Measurements from ENCODE around the gene ACAD9. TPM values are rescaled to one million over a fixed set of nuclear protein-coding genes. Genes with fewer than 3 reads are reported as not detected.

ACAD9 gene
- total and polyA plus RNA-seq, 7 experiments from 2014 or later: 17.1 to 74.0 (median 57.5) TPM

DNA sequence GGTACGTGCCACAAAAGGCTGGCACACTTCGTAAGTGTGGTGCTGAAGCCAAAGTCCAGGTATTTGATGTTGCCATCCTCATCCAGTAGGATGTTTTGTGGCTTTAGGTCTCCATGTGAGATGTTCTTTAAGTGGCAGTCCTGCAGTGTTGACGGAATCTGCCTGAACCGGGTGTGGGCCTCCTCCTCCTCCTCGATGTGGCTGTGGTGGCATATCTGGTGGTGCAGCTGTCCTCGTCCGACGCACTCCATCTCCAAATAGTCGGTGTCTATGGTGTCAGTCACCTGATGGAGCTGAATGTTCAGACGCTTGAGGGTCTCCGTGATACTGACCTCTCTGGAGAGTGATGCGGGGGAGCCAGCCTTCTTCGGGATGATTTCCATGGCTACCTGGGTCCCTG is 30.5 kb upstream of the ACAD9 start:
- H3K4me1 ChIP-seq (ENCODE audit: control insufficient read depth in 2 of 2, insufficient read depth in 2 of 2, low read length in 2 of 2): peaks cover 0 to 14% of the 10 kb centered on the region in 2 donors
- CTCF ChIA-PET: interaction anchor here (4.3 kb wide), 1 partner anchor 63 kb away, joined by 20 read pairs; no protein-coding TSS in a partner anchor

DNA sequence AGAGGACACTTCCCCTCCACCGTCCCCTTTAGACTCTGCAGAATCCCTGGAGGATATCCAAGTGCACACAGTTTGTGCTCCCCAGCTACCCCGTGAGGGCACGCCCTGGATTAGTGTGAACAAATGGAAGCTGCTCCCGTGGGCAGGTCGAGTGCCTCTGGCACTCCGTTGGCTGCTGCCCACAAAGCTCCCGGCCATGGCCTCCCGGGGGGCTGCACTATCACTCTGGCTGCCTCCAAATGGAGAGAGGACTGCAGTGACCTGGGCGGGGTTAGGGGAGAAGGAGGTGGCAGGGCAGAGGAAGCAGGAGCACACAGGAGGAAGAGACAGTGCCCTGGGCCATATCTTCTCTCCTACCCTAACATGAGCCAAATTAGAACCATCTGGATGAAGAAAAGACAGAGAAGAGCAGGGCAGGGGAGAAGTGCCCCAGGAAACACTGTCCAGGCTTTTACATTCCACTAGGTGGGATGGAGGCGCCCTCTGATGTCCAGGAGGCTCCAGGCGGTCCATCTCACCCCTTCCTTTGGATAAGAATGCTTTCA is 29.4 kb upstream of the ACAD9 start:
- H3K4me3 Mint-ChIP-seq: no peak overlapping the region

More for the DNA sequence above, 30.5 kb upstream of the ACAD9 start:
- ATAC-seq: no peak
- H3K9me3 ChIP-seq (ENCODE audit: control insufficient read depth in 2 of 3, low read length in 3 of 3): peaks cover 0 to under 1% (median 0%) of the 10 kb centered on the region in 3 experiments
- H3K4me1 Mint-ChIP-seq: peaks cover 11 to 20% (median 17%) of the 10 kb centered on the region in 7 donors
- intact Hi-C loops (cut with micrococcal nuclease): loop anchor here in 1 of 2 donors (5.0 kb wide), 2 partner anchors 47 to 62 kb away; no protein-coding TSS in a partner anchor
- no peaks in the 10 kb centered on the region for H3K36me3 ChIP-seq (ENCODE audit: control insufficient read depth in 2 of 3, insufficient read depth in 3 of 3, low read length in 3 of 3)
- H3K4me3 Mint-ChIP-seq: no peak overlapping the region
- no peak overlapping the region for H3K4me3 ChIP-seq (ENCODE audit: low read length)
- H3K27me3 Mint-ChIP-seq: no peaks in the 10 kb centered on the region
- no peak overlapping the region for H3K27ac ChIP-seq (ENCODE audit: low read depth, low read length)
- no peaks in the 10 kb centered on the region for H3K27me3 ChIP-seq (ENCODE audit: control insufficient read depth in 2 of 2, insufficient read depth in 2 of 2, low read length in 2 of 2)
- no peak overlapping the region for H3K27ac Mint-ChIP-seq
- POLR2A ChIA-PET: no interaction called here
- no peak for DNase-seq
- peaks cover 0 to 3% (median 0%) of the 10 kb centered on the region in 5 donors for H3K36me3 Mint-ChIP-seq
- peaks cover 0 to 5% (median 0%) of the 10 kb centered on the region in 11 donors for H3K9me3 Mint-ChIP-seq

DNA sequence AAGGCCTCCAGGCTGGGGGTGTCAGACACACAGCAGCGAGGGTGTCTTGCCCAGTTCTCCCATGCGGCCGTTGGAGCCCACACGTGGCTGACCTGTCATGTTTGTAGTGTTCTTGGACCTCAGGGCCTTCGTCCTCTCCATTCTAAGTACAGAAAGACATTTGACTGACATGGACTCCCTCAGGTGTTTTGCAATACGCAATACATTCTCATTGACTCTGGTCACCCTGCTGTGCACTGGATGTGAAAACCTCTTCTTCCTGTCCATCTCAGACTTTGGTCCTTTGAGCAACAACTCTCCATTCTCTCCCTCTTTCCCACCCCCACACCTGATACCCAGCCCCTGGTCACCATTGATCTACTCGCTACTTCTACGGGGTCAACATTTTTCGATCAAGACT is 28.9 kb upstream of the ACAD9 start:
- no peaks in the 10 kb centered on the region for H3K27me3 Mint-ChIP-seq

More for the DNA sequence above, 29.4 kb upstream of the ACAD9 start:
- Mint-ChIP-seq H3K27me3 (no peaks in the 10 kb centered on the region), H3K27ac (no peak overlapping the region), H3K9me3 (peaks cover 0 to 15% (median 8%) of the 10 kb centered on the region in 11 donors), H3K4me1 (peaks cover 10 to 24% (median 15%) of the 10 kb centered on the region in 7 donors), H3K36me3 (peaks cover 0 to 9% (median 6%) of the 10 kb centered on the region in 5 donors)
- Histone ChIP-seq H3K27ac (ENCODE audit: low read depth, low read length) (no peak overlapping the region), H3K27me3 (ENCODE audit: control insufficient read depth in 2 of 2, insufficient read depth in 2 of 2, low read length in 2 of 2) (no peaks in the 10 kb centered on the region), H3K36me3 (ENCODE audit: control insufficient read depth in 2 of 3, insufficient read depth in 3 of 3, low read length in 3 of 3) (no peaks in the 10 kb centered on the region), H3K9me3 (ENCODE audit: control insufficient read depth in 2 of 3, low read length in 3 of 3) (peaks cover 0 to 8% (median 0%) of the 10 kb centered on the region in 3 experiments), H3K4me3 (ENCODE audit: low read length) (no peak overlapping the region), H3K4me1 (ENCODE audit: control insufficient read depth in 2 of 2, insufficient read depth in 2 of 2, low read length in 2 of 2) (peaks cover 0 to 13% of the 10 kb centered on the region in 2 donors)
- POLR2A ChIA-PET: interaction anchor here (0.6 kb wide), 1 partner anchor 180 kb away, joined by 3 read pairs; no protein-coding TSS in a partner anchor
- CTCF ChIA-PET: no interaction called here
- no peak for DNase-seq
- intact Hi-C loops (cut with micrococcal nuclease): loop anchor here in 1 of 2 donors (5.0 kb wide), 2 partner anchors 48 to 63 kb away; no protein-coding TSS in a partner anchor
- no peak for ATAC-seq

DNA sequence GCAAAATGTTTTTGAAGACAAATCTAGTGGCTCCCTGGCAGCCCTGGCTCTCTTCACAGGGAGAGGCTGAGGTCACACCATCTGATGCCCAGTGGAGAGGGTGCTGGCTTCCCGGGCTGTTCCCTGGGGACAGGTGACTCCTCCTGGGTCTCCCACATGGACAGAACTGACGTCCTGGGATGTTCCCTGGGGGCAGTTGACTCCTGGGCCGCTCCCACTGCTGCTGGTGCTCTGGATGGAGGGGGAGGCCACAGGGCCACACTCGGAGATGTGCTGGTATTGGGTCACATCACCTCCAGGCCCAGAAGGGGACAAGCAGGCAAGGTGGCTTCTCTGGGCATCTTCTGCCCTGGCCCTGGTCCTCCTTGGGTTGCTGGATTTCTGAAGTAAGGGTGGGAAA is 27.8 kb upstream of the ACAD9 start:
- POLR2A ChIA-PET: no interaction called here

More for the DNA sequence above, 28.9 kb upstream of the ACAD9 start:
- ChIA-PET CTCF (no interaction called here), POLR2A (no interaction called here)
- peaks cover 5 to 20% (median 10%) of the 10 kb centered on the region in 7 donors for H3K4me1 Mint-ChIP-seq
- H3K4me1 ChIP-seq (ENCODE audit: control insufficient read depth in 2 of 2, insufficient read depth in 2 of 2, low read length in 2 of 2): peaks cover 0 to 8% of the 10 kb centered on the region in 2 donors
- H3K27ac ChIP-seq (ENCODE audit: low read depth, low read length): no peak overlapping the region
- no peak overlapping the region for H3K4me3 ChIP-seq (ENCODE audit: low read length)
- H3K27ac Mint-ChIP-seq: peak overlapping the region in 1 of 9 donors; percentile 65
- peaks cover 0 to 8% (median 0%) of the 10 kb centered on the region in 3 experiments for H3K9me3 ChIP-seq (ENCODE audit: control insufficient read depth in 2 of 3, low read length in 3 of 3)
- no peak for DNase-seq
- intact Hi-C loops (cut with micrococcal nuclease): no loop called here
- H3K36me3 Mint-ChIP-seq: peaks cover 0 to 11% (median 9%) of the 10 kb centered on the region in 5 donors
- no peak for ATAC-seq
- H3K36me3 ChIP-seq (ENCODE audit: control insufficient read depth in 2 of 3, insufficient read depth in 3 of 3, low read length in 3 of 3): no peaks in the 10 kb centered on the region
- no peaks in the 10 kb centered on the region for H3K27me3 ChIP-seq (ENCODE audit: control insufficient read depth in 2 of 2, insufficient read depth in 2 of 2, low read length in 2 of 2)
- no peak overlapping the region for H3K4me3 Mint-ChIP-seq
- H3K9me3 Mint-ChIP-seq: peaks cover 0 to 21% (median 10%) of the 10 kb centered on the region in 11 donors

DNA sequence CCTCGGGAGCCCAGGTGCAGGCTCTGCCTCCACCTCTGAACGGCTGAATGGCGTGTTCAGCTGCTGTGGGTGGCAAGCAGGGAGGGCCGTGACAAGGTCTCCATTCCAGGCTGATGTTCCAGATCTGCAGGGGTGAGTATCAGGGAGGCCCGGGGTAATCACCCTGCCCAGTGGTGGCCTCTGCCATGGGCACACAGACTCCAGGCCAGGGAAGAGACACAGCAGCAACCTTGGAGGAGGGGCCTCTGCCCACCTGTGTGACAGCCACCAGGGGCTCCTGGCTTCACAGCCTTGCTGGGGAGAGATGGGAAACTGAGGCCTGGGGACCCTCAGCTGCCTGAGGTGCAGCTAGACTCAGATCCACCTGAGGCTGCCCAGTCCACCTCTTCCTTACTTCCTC is 25.6 kb upstream of the ACAD9 start:
- Mint-ChIP-seq H3K27me3 (no peaks in the 10 kb centered on the region), H3K36me3 (peaks cover 7 to 28% (median 11%) of the 10 kb centered on the region in 5 donors), H3K9me3 (peaks cover 4 to 49% (median 28%) of the 10 kb centered on the region in 11 donors), H3K27ac (no peak overlapping the region), H3K4me3 (no peak overlapping the region), H3K4me1 (peaks cover 0 to 8% (median 0%) of the 10 kb centered on the region in 7 donors)
- Histone ChIP-seq H3K9me3 (ENCODE audit: control insufficient read depth in 2 of 3, low read length in 3 of 3) (peaks cover under 1 to 23% (median 7%) of the 10 kb centered on the region in 3 experiments), H3K4me1 (ENCODE audit: control insufficient read depth in 2 of 2, insufficient read depth in 2 of 2, low read length in 2 of 2) (no peaks in the 10 kb centered on the region), H3K27me3 (ENCODE audit: control insufficient read depth in 2 of 2, insufficient read depth in 2 of 2, low read length in 2 of 2) (no peaks in the 10 kb centered on the region), H3K36me3 (ENCODE audit: control insufficient read depth in 2 of 3, insufficient read depth in 3 of 3, low read length in 3 of 3) (no peaks in the 10 kb centered on the region), H3K4me3 (ENCODE audit: low read length) (no peak overlapping the region), H3K27ac (ENCODE audit: low read depth, low read length) (no peak overlapping the region)
- ATAC-seq (no peak), DNase-seq (no peak)
- POLR2A ChIA-PET: no interaction called here
- CTCF ChIA-PET: no interaction called here
- intact Hi-C loops (cut with micrococcal nuclease): no loop called here

More for the DNA sequence above, 27.8 kb upstream of the ACAD9 start:
- Histone ChIP-seq H3K4me3 (ENCODE audit: low read length) (no peak overlapping the region), H3K36me3 (ENCODE audit: control insufficient read depth in 2 of 3, insufficient read depth in 3 of 3, low read length in 3 of 3) (no peaks in the 10 kb centered on the region), H3K9me3 (ENCODE audit: control insufficient read depth in 2 of 3, low read length in 3 of 3) (peaks cover 0 to 11% (median 0%) of the 10 kb centered on the region in 3 experiments), H3K27ac (ENCODE audit: low read depth, low read length) (no peak overlapping the region), H3K4me1 (ENCODE audit: control insufficient read depth in 2 of 2, insufficient read depth in 2 of 2, low read length in 2 of 2) (peaks cover 0 to 2% of the 10 kb centered on the region in 2 donors), H3K27me3 (ENCODE audit: control insufficient read depth in 2 of 2, insufficient read depth in 2 of 2, low read length in 2 of 2) (no peaks in the 10 kb centered on the region)
- no peaks in the 10 kb centered on the region for H3K27me3 Mint-ChIP-seq
- H3K9me3 Mint-ChIP-seq: peaks cover 0 to 29% (median 13%) of the 10 kb centered on the region in 11 donors
- peaks cover 0 to 18% (median 9%) of the 10 kb centered on the region in 5 donors for H3K36me3 Mint-ChIP-seq
- DNase-seq: no peak
- no peak overlapping the region for H3K27ac Mint-ChIP-seq
- intact Hi-C loops (cut with micrococcal nuclease): no loop called here
- no peak overlapping the region for H3K4me3 Mint-ChIP-seq
- CTCF ChIA-PET: no interaction called here
- ATAC-seq: no peak
- peaks cover 0 to 14% (median 4%) of the 10 kb centered on the region in 7 donors for H3K4me1 Mint-ChIP-seq

DNA sequence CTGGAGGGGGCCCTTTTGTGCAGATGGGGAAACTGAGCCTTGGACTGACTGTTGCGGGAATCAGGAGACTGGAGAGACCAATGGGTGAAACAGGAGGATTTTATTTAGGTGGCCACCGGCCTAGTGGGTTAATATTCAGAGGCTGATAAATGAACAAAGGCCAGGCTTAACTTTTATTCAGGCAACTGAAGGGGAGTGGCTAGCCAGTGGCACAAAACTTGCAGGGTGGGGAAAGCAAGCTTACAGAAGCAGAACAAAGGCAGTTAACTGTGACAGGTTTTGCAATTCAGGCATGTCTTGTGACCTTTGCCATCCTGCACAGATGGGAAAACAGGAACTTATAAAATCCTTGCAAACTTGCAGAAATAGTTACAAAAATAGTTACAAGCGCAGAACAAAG is 24.9 kb upstream of the ACAD9 start:
- Histone ChIP-seq H3K9me3 (ENCODE audit: control insufficient read depth in 2 of 3, low read length in 3 of 3) (peaks cover 7 to 30% (median 14%) of the 10 kb centered on the region in 3 experiments), H3K27ac (ENCODE audit: low read depth, low read length) (no peak overlapping the region), H3K27me3 (ENCODE audit: control insufficient read depth in 2 of 2, insufficient read depth in 2 of 2, low read length in 2 of 2) (no peaks in the 10 kb centered on the region), H3K4me3 (ENCODE audit: low read length) (no peak overlapping the region), H3K4me1 (ENCODE audit: control insufficient read depth in 2 of 2, insufficient read depth in 2 of 2, low read length in 2 of 2) (no peaks in the 10 kb centered on the region), H3K36me3 (ENCODE audit: control insufficient read depth in 2 of 3, insufficient read depth in 3 of 3, low read length in 3 of 3) (no peaks in the 10 kb centered on the region)
- intact Hi-C loops (cut with micrococcal nuclease): no loop called here
- peaks cover 4 to 56% (median 33%) of the 10 kb centered on the region in 11 donors for H3K9me3 Mint-ChIP-seq
- no peak overlapping the region for H3K27ac Mint-ChIP-seq
- ChIA-PET CTCF (no interaction called here), POLR2A (no interaction called here)
- H3K27me3 Mint-ChIP-seq: no peaks in the 10 kb centered on the region
- H3K36me3 Mint-ChIP-seq: peaks cover 8 to 29% (median 11%) of the 10 kb centered on the region in 5 donors
- ATAC-seq (peak; percentile 37), DNase-seq (no peak)
- peaks cover 0 to 8% (median 0%) of the 10 kb centered on the region in 7 donors for H3K4me1 Mint-ChIP-seq
- no peak overlapping the region for H3K4me3 Mint-ChIP-seq
